Ecto neural progenitor cell (in vitro differentiated cells): Measurements from ENCODE around the gene ATP2A3.
"Not testable (repeated sequence)": the region's sequence is repeated elsewhere in the genome, so short reads cannot be mapped to it uniquely, and the experiment has no call there.

Experiments
- DNase-seq: peaks from one replicate; pipeline ENCODE4 v3.0.0-alpha.2; 2018; ENCODE audit warnings: low spot score

Gene ATP2A3

GRCh38 chr17:3956327-3956957, 7.8 kb downstream of the ATP2A3 start:
- DNase-seq: no peak

- no peak for DNase-seq
Observed at GRCh38 chr17:3955673-3955988, 8.6 kb downstream of the ATP2A3 start.

- DNase-seq: no peak
Observed at GRCh38 chr17:3954976-3955672, 9.1 kb downstream of the ATP2A3 start.

GRCh38 chr17:3954086-3954485, 10.2 kb downstream of the ATP2A3 start:
- no peak for DNase-seq

GRCh38 chr17:3953542-3953941, 10.7 kb downstream of the ATP2A3 start:
- no peak for DNase-seq

- no peak for DNase-seq
Observed at GRCh38 chr17:3952186-3952585, 12.1 kb downstream of the ATP2A3 start.

DNA sequence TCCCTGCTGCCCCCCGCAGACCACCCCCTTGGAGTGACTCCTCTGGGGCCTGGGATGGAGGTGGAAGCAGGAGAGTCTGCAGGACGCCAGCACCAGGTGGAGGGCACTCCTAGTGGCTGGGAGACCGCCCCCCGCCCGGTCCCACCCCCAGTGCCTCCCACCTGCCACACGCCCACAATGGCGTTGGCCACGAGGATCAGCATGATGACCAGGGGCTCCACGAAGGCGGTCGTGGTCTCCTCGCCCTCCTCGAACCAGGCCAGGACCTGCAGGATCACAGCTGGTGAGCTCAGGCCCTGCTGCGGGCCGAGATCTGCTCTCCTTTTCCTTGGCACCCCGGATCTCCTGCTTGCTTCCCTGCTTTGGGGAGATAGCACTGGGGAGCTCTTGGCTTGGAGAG, 12.8 kb downstream of the ATP2A3 start:
- no peak for DNase-seq

- no peak for DNase-seq
Observed at GRCh38 chr17:3951003-3951402, 13.2 kb downstream of the ATP2A3 start.

DNA sequence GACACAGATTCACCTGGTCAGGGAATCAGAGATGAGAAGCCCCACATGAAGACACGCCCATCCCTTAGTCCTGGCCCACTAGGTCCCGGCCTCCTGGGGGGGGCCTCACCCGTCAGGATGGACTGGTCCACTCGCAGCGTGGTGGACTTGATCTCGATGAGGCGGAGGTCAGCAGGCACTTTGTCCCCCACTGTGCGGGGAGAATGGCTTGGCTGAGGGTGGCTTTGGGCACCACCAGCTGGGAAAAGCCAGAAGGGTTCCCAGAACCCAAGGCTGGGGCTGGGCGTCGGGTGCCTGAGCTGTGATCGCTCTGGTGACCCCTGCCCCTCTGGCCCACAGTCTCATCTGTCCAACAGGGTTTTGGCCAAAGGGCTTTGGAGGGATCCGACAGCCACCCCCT, 13.7 kb downstream of the ATP2A3 start:
- DNase-seq: no peak

GRCh38 chr17:3949418-3949817, 14.8 kb downstream of the ATP2A3 start:
- DNase-seq: no peak

GRCh38 chr17:3948551-3948950, 15.7 kb downstream of the ATP2A3 start:
- not testable (repeated sequence) for DNase-seq

GRCh38 chr17:3947318-3947810, 16.9 kb downstream of the ATP2A3 start:
- DNase-seq: no peak

DNA sequence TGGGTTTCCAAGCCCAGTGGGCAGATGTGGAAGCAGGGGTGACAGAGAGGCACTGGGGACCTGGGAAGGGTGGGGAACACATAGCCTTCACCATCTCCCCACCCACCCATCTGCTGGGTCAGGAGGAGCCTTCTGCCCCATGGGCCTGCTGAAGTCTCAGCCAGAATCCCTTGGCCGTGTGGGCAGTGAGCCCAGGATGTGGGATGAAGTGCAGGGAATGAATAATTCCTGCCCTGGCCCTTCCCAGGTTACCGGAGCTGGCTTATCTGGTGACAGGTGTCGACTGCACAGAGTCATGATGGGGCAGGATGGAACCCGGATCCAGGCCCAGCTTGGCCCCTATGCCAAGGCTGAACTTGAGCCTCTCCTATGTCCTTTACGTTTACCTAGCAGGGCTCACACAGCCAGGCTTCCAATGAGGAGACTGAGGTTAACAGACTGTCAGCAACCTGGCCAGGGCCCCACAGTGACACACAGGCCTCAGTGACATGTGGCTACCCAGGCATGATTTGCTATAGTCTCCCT, 17.5 kb downstream of the ATP2A3 start:
- no peak for DNase-seq

- peak; percentile 97 for DNase-seq
Observed at GRCh38 chr17:3944485-3945388, 19.5 kb downstream of the ATP2A3 start.

DNA sequence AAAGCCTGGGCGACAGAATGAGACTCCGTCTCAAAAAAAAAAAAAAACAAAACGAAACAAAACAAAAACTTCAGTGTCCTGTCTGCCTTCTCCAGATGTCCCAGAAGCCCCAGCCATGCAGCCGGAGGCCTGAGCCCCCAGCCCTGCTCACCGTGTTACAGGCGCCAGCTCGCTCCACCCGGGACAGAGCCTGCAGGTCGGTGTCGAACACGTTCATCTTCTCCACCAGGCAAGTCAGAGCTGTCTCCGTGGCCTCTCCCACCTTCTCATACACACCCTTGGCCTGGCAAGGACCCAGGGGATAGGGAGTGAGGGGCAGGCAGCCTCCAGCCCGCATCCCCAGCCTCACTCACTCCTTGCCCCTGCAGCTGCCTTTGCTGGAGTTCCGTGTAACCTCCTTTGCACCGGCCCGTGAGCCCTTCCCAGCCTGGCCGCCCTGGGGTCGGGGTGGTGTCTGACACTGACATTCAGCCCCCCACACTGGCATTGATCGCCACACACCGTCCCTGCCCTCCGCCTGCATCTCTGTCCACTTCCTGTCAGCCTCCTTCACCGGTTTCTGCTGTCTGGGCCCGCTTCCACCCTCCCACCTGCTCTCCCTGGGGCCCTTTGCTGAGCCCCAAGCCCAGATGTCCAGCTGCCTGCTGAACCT, 20.9 kb downstream of the ATP2A3 start:
- no peak for DNase-seq

DNA sequence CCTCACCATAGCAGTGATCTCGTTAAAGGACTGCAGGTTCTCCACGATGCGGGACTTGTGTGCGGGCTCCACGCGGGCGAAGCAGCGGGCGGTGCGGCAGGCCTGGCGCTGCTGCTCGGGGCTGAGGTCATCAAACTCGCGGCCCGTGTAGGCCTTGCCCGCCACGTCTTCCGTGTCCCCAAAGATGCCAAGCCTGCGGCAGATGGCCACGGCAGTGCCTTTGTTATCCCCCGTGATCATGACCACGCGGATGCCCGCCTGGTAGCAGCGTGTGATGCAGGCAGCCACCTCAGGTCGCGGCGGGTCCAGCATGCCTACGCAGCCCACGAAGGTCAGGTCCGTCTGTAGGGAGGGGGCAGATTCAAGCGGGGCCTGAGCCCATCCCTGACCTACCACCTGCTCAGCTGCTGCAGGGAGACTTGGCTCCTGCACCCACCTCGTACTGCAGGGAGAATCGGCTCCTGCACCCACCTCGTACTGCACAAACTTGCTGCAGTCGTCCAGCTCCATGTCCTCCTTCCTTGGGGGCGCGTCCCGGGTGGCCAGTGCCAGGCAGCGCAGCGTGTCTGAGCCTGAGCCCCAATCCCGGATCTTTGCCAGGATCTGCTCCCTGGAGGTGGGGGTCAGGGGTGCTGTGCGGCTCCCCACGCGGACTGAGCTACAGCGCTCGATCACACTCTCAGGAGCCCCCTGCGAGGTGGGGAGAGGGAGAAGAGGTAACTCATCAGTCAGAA, 23.1 kb downstream of the ATP2A3 start:
- no peak for DNase-seq

- DNase-seq: no peak
Observed at GRCh38 chr17:3937359-3937758, 26.9 kb downstream of the ATP2A3 start.

GRCh38 chr17:3935825-3936355, 28.3 kb downstream of the ATP2A3 start:
- no peak for DNase-seq

- peak; percentile 87 for DNase-seq
Observed at GRCh38 chr17:3935140-3935542, 29.1 kb downstream of the ATP2A3 start.

DNA sequence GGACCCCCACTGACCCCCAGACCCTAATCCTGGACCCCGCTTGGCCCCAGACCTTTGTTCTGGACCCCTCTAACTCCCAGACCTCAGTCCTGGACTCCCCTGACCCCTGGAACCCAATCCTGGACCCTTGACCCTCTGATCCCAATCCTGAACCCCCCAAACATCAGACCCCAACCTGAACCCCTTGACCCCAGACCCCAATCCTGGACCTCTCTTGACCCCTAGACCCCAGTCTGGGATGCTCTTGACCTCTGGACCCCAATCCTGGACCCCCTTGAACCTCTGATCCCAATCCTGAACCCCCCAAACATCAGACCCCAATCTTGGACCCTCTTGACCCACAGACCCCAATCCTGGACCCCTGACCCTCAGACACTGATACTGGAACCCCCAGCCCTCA, 34.5 kb downstream of the ATP2A3 start:
- no peak for DNase-seq

DNA sequence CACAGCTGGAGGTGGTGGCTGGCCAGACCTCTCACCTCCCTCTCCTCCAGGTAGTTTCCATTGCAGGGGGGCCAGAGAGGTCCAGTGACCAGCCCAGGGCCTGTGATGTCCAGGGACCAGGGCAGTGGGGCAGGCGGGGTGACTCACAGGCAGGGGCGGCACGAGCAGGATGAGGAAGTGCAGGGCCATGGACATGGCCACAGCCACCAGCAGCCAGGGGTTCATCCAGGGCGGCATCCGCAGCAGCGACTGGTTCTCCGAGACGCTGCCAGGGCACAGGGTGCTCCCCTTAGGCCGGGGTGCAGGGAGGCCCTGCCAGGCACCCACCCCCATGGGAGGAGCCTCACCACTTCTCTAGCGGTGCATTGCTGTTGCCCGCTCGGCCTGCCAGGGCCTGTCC, 35.1 kb downstream of the ATP2A3 start:
- no peak for DNase-seq
